Endothelial cell of umbilical vein (primary cell): Measurements from ENCODE around the gene ACSBG1. TPM values are rescaled to one million over a fixed set of nuclear protein-coding genes. Genes with fewer than 3 reads are reported as not detected.

Experiments
- BruUV-seq: library from RNA; stranded (reverse); fragments of 400-500 nt; replicated peaks from 2 replicates; lab custom pipeline; 2021; lab: Mats Ljungman, UMichigan
- CTCF ChIA-PET: fragments of 300-600, 350-600 bp; sonication (Branson Sonifier 250); formaldehyde crosslinking; loops from one replicate; lab custom pipeline; 2021; ENCODE audit warnings: antibody characterized with exemption, inconsistent platforms; lab: Charles Lee
- POLR2A ChIA-PET: fragments of 300-600, 350-600 bp; sonication (Branson Sonifier 250); formaldehyde crosslinking; loops from one replicate; lab custom pipeline; 2021; ENCODE audit warnings: antibody characterized with exemption, inconsistent platforms; lab: Charles Lee
- DNase-seq: peaks from one replicate; pipeline ENCODE4 v3.0.0-alpha.2; 2011; ENCODE audit warnings: low read depth, low spot score
- FAIRE-seq: peaks from 2 replicates; lab custom pipeline; 2011; peaks lifted over from hg19 to GRCh38; lab: Jason Lieb, UNC
- H2AFZ ChIP-seq: 2 replicates; pipeline ENCODE4 v1.6.0; 2012; ENCODE audit warnings: low read depth, low read length, control low read depth, inconsistent platforms
- H3K27ac ChIP-seq: 2 replicates; pipeline ENCODE4 v1.5.1; 2011; ENCODE audit warnings: low read depth, mild to moderate bottlenecking, control low read depth, low read length, moderate library complexity; ENCODE audit not compliant: insufficient read depth
- H3K27me3 ChIP-seq, 2 experiments: 2 replicates each; pipeline versions ENCODE4 v1.6.0 to v1.6.1; 2011; ENCODE audit warnings: low read length in 2 of 2, mixed read lengths in 1 of 2; ENCODE audit not compliant: control insufficient read depth in 2 of 2, insufficient read depth in 2 of 2
- H3K36me3 ChIP-seq, 2 experiments: 2 replicates in 1 of 2; 3 replicates in 1 of 2; pipeline ENCODE4 v1.5.1; 2011; ENCODE audit warnings: low read length in 2 of 2, mild to moderate bottlenecking in 1 of 2, moderate library complexity in 1 of 2; ENCODE audit not compliant: control insufficient read depth in 2 of 2, insufficient read depth in 2 of 2; ENCODE audit errors: extremely low read depth in 1 of 2
- H3K4me1 ChIP-seq: 3 replicates; pipeline ENCODE4 v1.5.1; 2011; ENCODE audit warnings: mild to moderate bottlenecking, low read length; ENCODE audit not compliant: control insufficient read depth, insufficient read depth; ENCODE audit errors: extremely low read depth
- H3K4me2 ChIP-seq: 2 replicates; pipeline ENCODE4 v1.6.1; 2011; ENCODE audit warnings: low read length, control low read depth, mixed read lengths; ENCODE audit not compliant: insufficient read depth
- H3K4me3 ChIP-seq, 3 experiments: fragments of 200-600 bp in 1 of 3; sonication (generic), shearing (Covaris generic) in 1 of 3; replicated peaks in 1 of 3; 2 replicates each; pipeline ENCODE4 v1.5.1; 2011 to 2016; ENCODE audit warnings: control low read depth in 3 of 3, low read length in 3 of 3, mild to moderate bottlenecking in 2 of 3, inconsistent platforms in 1 of 3, low read depth in 1 of 3, moderate library complexity in 1 of 3; ENCODE audit not compliant: insufficient read depth in 1 of 3
- H3K79me2 ChIP-seq: 2 replicates; pipeline ENCODE4 v1.6.0; 2012; ENCODE audit warnings: low read length, inconsistent platforms; ENCODE audit not compliant: control insufficient read depth, insufficient read depth
- H3K9ac ChIP-seq: replicated peaks from 2 replicates; pipeline ENCODE3; 2011; ENCODE audit warnings: low read length, control low read depth; ENCODE audit not compliant: insufficient read depth; ENCODE audit errors: extremely low read depth
- H3K9me1 ChIP-seq: replicated peaks from 3 replicates; pipeline ENCODE4 v1.6.0; 2011; ENCODE audit warnings: mild to moderate bottlenecking, low read length; ENCODE audit not compliant: control insufficient read depth, insufficient read depth; ENCODE audit errors: extremely low read depth
- H3K9me3 ChIP-seq: replicated peaks from 2 replicates; pipeline ENCODE4 v1.5.1; 2012; ENCODE audit warnings: low read length, inconsistent platforms; ENCODE audit not compliant: control insufficient read depth, insufficient read depth
- H4K20me1 ChIP-seq: replicated peaks from 2 replicates; pipeline ENCODE3; 2011; ENCODE audit warnings: mild to moderate bottlenecking, low read length; ENCODE audit not compliant: control insufficient read depth, insufficient read depth; ENCODE audit errors: extremely low read depth
- CTCF ChIP-seq, 2 donors: IDR thresholded peaks; 1 replicate in 1 of 2; 2 replicates in 1 of 2; pipeline ENCODE4 v1.5.1; 2011; ENCODE audit warnings: low read length in 2 of 2, mild to moderate bottlenecking in 2 of 2, moderate library complexity in 2 of 2, control low read depth in 1 of 2, inconsistent platforms in 1 of 2, low read depth in 1 of 2; ENCODE audit not compliant: insufficient read depth in 1 of 2; ENCODE audit errors: extremely low read depth in 1 of 2
- EZH2 ChIP-seq: IDR thresholded peaks from 2 replicates; pipeline ENCODE4 v1.6.1; 2012; ENCODE audit warnings: borderline replicate concordance, low read depth, mild to moderate bottlenecking, moderate library complexity, low read length, inconsistent platforms; ENCODE audit not compliant: severe bottlenecking
- FOS ChIP-seq: IDR thresholded peaks from 2 replicates; pipeline ENCODE4 v1.6.1; 2011; ENCODE audit warnings: mild to moderate bottlenecking, low read length, moderate library complexity, borderline replicate concordance; ENCODE audit not compliant: insufficient read depth
- GATA2 ChIP-seq: IDR thresholded peaks from 2 replicates; pipeline ENCODE4 v1.7.0; 2011; ENCODE audit warnings: low read depth, mild to moderate bottlenecking, moderate library complexity, mixed read lengths, low read length; ENCODE audit not compliant: insufficient read length, insufficient read depth
- JUN ChIP-seq: IDR thresholded peaks from 2 replicates; pipeline ENCODE4 v1.6.1; 2011; ENCODE audit warnings: borderline replicate concordance, low read depth; ENCODE audit not compliant: insufficient read length, insufficient read depth
- MAX ChIP-seq: IDR thresholded peaks from 2 replicates; pipeline ENCODE4 v1.6.1; 2011; ENCODE audit not compliant: insufficient read depth, insufficient read length
- MYC ChIP-seq: IDR thresholded peaks from one replicate; pipeline ENCODE4 v1.6.1; 2011; ENCODE audit warnings: mild to moderate bottlenecking, low read depth, low read length
- POLR2A ChIP-seq: IDR thresholded peaks from 2 replicates; pipeline ENCODE4 v1.6.1; 2012; ENCODE audit warnings: low read depth, mild to moderate bottlenecking, control low read depth, low read length
- POLR2AphosphoS5 ChIP-seq: IDR thresholded peaks from 2 replicates; pipeline ENCODE4 v1.6.1; 2012; ENCODE audit warnings: low read depth, mild to moderate bottlenecking, control low read depth, low read length, moderate library complexity; ENCODE audit not compliant: insufficient read depth
- dilution Hi-C: fragments of 300-500 bp; cut with MboI; formaldehyde crosslinking; loops from one replicate; pipeline ENCODE4 v1.15.0; 2019; ENCODE audit warnings: low sequenced_read_pairs; ENCODE audit not compliant: extremely low pct_ligation_motif_present
- intact Hi-C: fragments of 100-400 bp; cut with micrococcal nuclease; formaldehyde crosslinking; loops from one replicate; pipeline ENCODE4 v1.10.0; 2022
- polyA plus RNA-seq, 4 experiments: library from polyadenylated mRNA; depleted of rRNA in 3 of 4; stranded (reverse) in 3 of 4; unstranded in 1 of 4; fragments of >200 nt; gene quantifications; 2 replicates each; pipeline versions ENCODE4 v1.2.1 to v1.2.3, GENCODE V29; 2011 to 2012; ENCODE audit warnings: missing spikeins in 1 of 4
- total RNA-seq: library from RNA; stranded (reverse); gene quantifications from 2 replicates; pipeline ENCODE4 v1.2.3, GENCODE V29; 2021

The ACSBG1 gene
- total and polyA plus RNA-seq, 2 donors (not counting 3 experiments of a cell fraction or from before 2014, with no cell fraction given) = not detected

GRCh38 chr15:78174401-78174800 is 60.0 kb downstream of the ACSBG1 start:
- CTCF ChIA-PET = interaction anchor here (1.2 to 1.3 kb wide), 2 partner anchors 21 to 62 kb away, joined by 4 to 5 read pairs; no protein-coding TSS in a partner anchor
- dilution Hi-C loops = no loop called here

More at GRCh38 chr15:78174401-78174800, 60.0 kb downstream of the ACSBG1 start:
- no TSS peak for BruUV-seq
- intact Hi-C loops = no loop called here
- FAIRE-seq = no peak
- H3K4me2 ChIP-seq = no peak overlapping the region
- no peaks in the 10 kb centered on the region for H3K9me1 ChIP-seq
- H3K36me3 ChIP-seq = peaks cover 0 to 2% of the 10 kb centered on the region in 2 experiments
- no peaks in the 10 kb centered on the region for H4K20me1 ChIP-seq
- H3K9me3 ChIP-seq = no peaks in the 10 kb centered on the region
- TF ChIP-seq MYC (no peak), MAX (no peak), GATA2 (no peak), POLR2A (no peak), FOS (no peak), CTCF (IDR thresholded peaks at IDR 0.05; ENCODE audit: extremely low read depth in 1 of 2, insufficient read depth in 1 of 2, low read depth in 1 of 2, low read length in 2 of 2) (no peak), EZH2 (no peak), POLR2AphosphoS5 (no peak), JUN (no peak)
- no peak overlapping the region for H3K4me3 ChIP-seq
- no peak overlapping the region for H2AFZ ChIP-seq
- DNase-seq = no peak
- POLR2A ChIA-PET = no interaction called here
- no peak overlapping the region for H3K27ac ChIP-seq
- no peaks in the 10 kb centered on the region for H3K79me2 ChIP-seq
- H3K27me3 ChIP-seq = no peaks in the 10 kb centered on the region
- no peak overlapping the region for H3K9ac ChIP-seq
- no peaks in the 10 kb centered on the region for H3K4me1 ChIP-seq
